Measurements from ENCODE around the gene PIGP.
"Not testable (repeated sequence)": the region's sequence is repeated elsewhere in the genome, so short reads cannot be mapped to it uniquely, and the experiment has no call there.

Gene PIGP

DNA sequence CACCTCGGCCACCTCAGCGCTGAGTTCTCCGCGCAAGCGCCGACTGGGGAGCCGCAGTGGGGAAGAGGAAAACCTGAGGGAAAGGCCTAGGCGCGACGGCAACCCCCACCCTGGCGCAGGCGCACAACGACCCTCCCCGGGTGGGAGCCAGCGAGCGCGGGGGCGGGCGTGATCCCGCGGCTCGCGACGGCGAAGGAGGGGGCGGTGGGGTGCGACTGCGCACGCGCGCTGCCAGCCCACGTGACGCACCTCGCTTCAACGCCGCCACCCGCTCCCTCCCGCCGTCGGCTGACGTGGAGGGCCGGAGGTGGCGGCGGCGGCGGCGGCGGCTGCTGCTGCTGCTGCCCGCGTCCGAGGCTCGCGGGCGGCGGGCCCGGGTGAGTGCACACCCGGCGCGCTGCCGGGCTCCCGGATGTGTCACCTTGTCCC is at the start of gene PIGP, which contains the start of gene TTC3:
TSS of gene PIGP (minus strand) at position 84 of the 429 bp plus-strand sequence. CDS start 556 bp downstream, outside the sequence.
TSS of gene TTC3 (plus strand) at position 267 of the 429 bp plus-strand sequence. CDS start 14,004 bp downstream, outside the sequence.
- DNase-seq (ENCODE audit: low read depth in 2 of 2), result peak; percentile 90 to 96

GRCh38 chr21:37119421-37120218 is 46.7 kb upstream of the PIGP start:
- DNase-seq (ENCODE audit: low read depth in 2 of 2), result no peak

DNA sequence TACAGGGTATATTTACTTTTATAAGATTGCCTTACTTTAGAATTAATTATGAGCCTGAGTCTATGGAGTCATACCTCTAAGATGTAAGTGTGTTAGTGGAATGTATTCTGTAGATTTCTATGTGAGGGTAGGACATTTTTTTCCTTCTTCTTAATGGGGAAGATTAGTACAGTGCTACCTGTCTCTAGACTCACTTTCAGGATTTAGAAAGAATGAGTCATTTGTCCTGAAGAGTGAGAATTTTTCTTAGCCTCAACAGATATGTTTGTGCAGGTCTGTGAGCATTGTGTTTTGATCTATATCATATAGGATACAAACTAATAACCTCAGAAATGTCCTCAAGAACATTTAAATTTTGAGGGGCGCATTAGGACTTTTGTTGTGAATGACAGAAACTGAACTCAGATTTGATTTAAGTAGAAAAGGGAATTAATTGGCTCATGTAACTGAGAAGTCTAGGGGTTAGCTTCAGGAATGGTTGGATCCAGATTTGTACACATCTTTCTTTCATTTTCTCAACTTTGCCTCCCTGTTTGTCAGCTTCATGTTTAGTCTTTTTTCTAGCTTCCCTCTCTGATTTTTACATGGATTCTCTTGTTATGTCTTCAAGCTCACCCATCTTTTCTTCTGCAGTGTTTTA is 45.4 kb upstream of the PIGP start:
- no peak for DNase-seq (ENCODE audit: low read depth in 2 of 2)

DNA sequence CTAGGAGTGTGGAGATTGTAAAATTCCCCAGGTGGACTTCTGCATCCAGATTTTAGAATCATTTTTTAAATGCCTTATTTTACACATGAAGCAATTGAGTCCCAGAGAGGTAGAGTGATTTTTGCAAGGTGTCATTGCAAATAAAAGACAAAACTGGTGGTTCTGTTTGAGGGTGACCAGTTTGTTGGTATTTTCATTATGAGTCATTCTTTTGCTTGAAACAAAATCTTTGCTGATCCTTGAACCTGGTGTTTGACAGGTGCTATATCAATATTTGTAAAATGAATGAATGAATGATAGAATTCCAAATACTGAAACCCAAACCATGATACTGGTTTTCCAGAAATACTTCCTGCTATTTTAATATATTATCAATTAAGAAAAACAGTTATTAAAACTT is 44.3 kb upstream of the PIGP start:
- DNase-seq (ENCODE audit: low read depth in 2 of 2), result no peak

GRCh38 chr21:37116459-37116858 is 43.6 kb upstream of the PIGP start:
- DNase-seq (ENCODE audit: low read depth in 2 of 2), result not testable (repeated sequence)

GRCh38 chr21:37114301-37114700 is 41.4 kb upstream of the PIGP start:
- DNase-seq (ENCODE audit: low read depth in 2 of 2), result not testable (repeated sequence)

GRCh38 chr21:37111029-37111428 is 38.2 kb upstream of the PIGP start:
- not testable (repeated sequence) for DNase-seq (ENCODE audit: low read depth in 2 of 2)

- no peak for DNase-seq (ENCODE audit: low read depth in 2 of 2)
These were observed 34.1 kb upstream of the PIGP start for GRCh38 chr21:37106998-37107397.

GRCh38 chr21:37102746-37103145 is 29.9 kb upstream of the PIGP start:
- not testable (repeated sequence) for DNase-seq (ENCODE audit: low read depth in 2 of 2)

DNA sequence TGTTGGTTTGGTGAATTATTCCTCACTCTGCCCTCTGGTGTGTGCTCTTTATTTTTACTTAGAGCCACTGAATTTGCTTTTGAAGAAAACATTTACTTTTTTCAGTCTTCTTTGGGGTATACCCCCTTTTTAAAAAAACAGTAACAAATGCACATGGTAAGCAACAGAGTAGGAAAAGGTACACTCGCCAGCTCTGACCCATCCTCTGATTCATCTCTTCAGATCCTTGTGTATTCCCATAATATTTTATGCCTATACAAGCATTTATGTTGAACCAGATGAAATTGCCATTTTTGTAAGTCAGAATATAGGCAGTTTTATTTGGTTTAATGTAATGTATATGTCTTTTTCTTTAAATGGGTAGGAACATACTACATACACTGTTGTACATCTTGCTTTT is 28.5 kb upstream of the PIGP start:
- DNase-seq (ENCODE audit: low read depth in 2 of 2), result no peak

GRCh38 chr21:37100316-37100715 is 27.4 kb upstream of the PIGP start:
- DNase-seq (ENCODE audit: low read depth in 2 of 2), result no peak

- no peak for DNase-seq (ENCODE audit: low read depth in 2 of 2)
These were observed 25.9 kb upstream of the PIGP start for GRCh38 chr21:37098751-37099150.

GRCh38 chr21:37095821-37096220 is 22.9 kb upstream of the PIGP start:
- no peak for DNase-seq (ENCODE audit: low read depth in 2 of 2)

GRCh38 chr21:37093977-37094376 is 21.1 kb upstream of the PIGP start:
- DNase-seq (ENCODE audit: low read depth in 2 of 2), result no peak

- no peak for DNase-seq (ENCODE audit: low read depth in 2 of 2)
These were observed 15.4 kb upstream of the PIGP start for GRCh38 chr21:37088186-37088735.

GRCh38 chr21:37087188-37087587 is 14.3 kb upstream of the PIGP start:
- no peak for DNase-seq (ENCODE audit: low read depth in 2 of 2)

- DNase-seq (ENCODE audit: low read depth in 2 of 2), result no peak
These were observed 12.9 kb upstream of the PIGP start for GRCh38 chr21:37085726-37086125.

GRCh38 chr21:37082856-37083528 is 10.1 kb upstream of the PIGP start:
- DNase-seq (ENCODE audit: low read depth in 2 of 2), result no peak

- DNase-seq (ENCODE audit: low read depth in 2 of 2), result no peak
These were observed 9.5 kb upstream of the PIGP start for GRCh38 chr21:37082375-37082774.

DNA sequence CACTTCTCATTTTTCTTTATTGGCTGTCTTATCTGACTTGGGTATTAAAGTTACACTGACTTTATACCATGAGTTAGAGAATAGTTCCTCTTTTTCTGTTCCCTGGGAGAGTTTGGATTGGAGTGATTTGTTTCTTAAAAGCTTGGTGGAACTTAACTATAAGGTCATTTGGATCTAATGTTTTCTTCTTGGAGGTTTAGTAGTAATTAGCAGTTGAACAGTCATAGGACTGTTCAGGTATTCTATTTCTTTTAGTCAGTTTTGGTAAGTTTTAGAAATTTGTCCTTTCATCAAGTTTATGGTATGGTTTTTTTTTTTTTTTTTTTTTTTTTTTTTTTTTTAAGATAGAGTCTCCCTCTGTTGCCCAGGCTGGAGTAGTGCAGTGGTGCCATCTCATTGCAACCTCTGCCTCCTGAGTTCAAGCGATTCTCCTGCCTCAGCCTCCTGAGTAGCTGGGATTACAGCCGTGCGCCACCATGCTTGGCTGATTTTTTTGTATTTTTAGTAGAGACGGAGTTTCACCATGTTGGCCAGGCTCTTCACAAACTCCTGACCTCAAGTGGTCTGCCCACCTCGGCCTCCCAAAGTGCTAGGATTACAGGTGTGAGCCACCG is 6.4 kb upstream of the PIGP start:
- DNase-seq (ENCODE audit: low read depth in 2 of 2), result no peak

DNA sequence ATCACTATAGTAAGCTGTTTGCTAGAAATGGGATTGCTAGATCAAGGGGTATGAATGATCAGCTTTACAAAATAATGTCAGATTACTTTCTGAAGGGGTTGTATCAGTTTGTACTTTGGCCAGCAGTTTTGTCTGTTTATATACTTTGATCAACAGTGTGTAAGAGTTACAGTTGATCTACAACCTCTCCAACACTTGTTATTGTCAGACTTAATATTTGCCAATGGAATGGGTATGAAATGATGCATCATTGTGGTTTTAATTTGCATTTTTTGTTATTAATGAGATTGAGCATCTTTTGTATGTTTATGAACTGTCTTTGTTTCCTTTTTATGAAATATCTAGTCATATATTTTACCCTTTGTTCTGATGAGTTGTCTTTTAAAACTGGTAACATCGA is 4.5 kb upstream of the PIGP start:
- DNase-seq (ENCODE audit: low read depth in 2 of 2), result no peak

Measured in activated CD8-positive, alpha-beta memory T cell treated with anti-CD3 and anti-CD28 coated beads for 4 hours (primary cell).